Fibroblast of lung (primary cell): ENCODE measurements around the gene PALLD. TPM values are rescaled to one million over a fixed set of nuclear protein-coding genes. Genes with fewer than 3 reads are reported as not detected.

Experiments used
- DNase-seq, 2 donors: peaks; one replicate each; pipeline versions ENCODE4 v3.0.0 to v3.0.0-alpha.2; 2010; ENCODE audit warnings: low read depth in 2 of 2
- H2AFZ ChIP-seq: 2 replicates; pipeline ENCODE4 v1.5.1; 2012; ENCODE audit warnings: low read length, control low read depth, inconsistent platforms
- H3K27ac ChIP-seq: 2 replicates; pipeline ENCODE4 v1.5.1; 2011; ENCODE audit warnings: low read length, control low read depth; ENCODE audit not compliant: insufficient read depth
- H3K27me3 ChIP-seq: 2 replicates; pipeline ENCODE4 v1.5.1; 2011; ENCODE audit warnings: mild to moderate bottlenecking, low read length; ENCODE audit not compliant: control insufficient read depth, insufficient read depth
- H3K36me3 ChIP-seq: 2 replicates; pipeline ENCODE4 v1.5.1; 2011; ENCODE audit warnings: low read length; ENCODE audit not compliant: control insufficient read depth, insufficient read depth
- H3K4me1 ChIP-seq: 2 replicates; pipeline ENCODE4 v1.5.1; 2011; ENCODE audit warnings: low read length; ENCODE audit not compliant: control insufficient read depth, insufficient read depth; ENCODE audit errors: extremely low read depth
- H3K4me2 ChIP-seq: 2 replicates; pipeline ENCODE4 v1.5.1; 2011; ENCODE audit warnings: low read length, control low read depth; ENCODE audit not compliant: insufficient read depth; ENCODE audit errors: extremely low read depth
- H3K4me3 ChIP-seq, 4 experiments: fragments of 200-600 bp in 1 of 4; sonication (generic) in 1 of 4; replicated peaks in 1 of 4; 2 replicates each; pipeline ENCODE4 v1.5.1; 2011 to 2016; ENCODE audit warnings: low read length in 4 of 4, low read depth in 3 of 4, mild to moderate bottlenecking in 3 of 4, control low read depth in 2 of 4, inconsistent platforms in 1 of 4, mixed read lengths in 1 of 4; ENCODE audit not compliant: insufficient read depth in 1 of 4; ENCODE audit errors: control extremely low read depth in 1 of 4
- H3K79me2 ChIP-seq: 2 replicates; pipeline ENCODE4 v1.5.1; 2012; ENCODE audit warnings: mild to moderate bottlenecking, low read length, inconsistent platforms; ENCODE audit not compliant: control insufficient read depth, insufficient read depth
- H3K9ac ChIP-seq: 2 replicates; pipeline ENCODE4 v1.5.1; 2011; ENCODE audit warnings: mild to moderate bottlenecking, low read length, control low read depth; ENCODE audit not compliant: insufficient read depth
- H3K9me3 ChIP-seq: 2 replicates; pipeline ENCODE4 v1.5.1; 2012; ENCODE audit warnings: low read depth, low read length; ENCODE audit not compliant: control insufficient read depth, insufficient read depth
- H4K20me1 ChIP-seq: 2 replicates; pipeline ENCODE4 v1.5.1; 2011; ENCODE audit warnings: low read length; ENCODE audit not compliant: control insufficient read depth, insufficient read depth; ENCODE audit errors: extremely low read depth
- CTCF ChIP-seq, 2 donors: IDR thresholded peaks in 1 of 2; conservative IDR thresholded peaks in 1 of 2; 1 replicate in 1 of 2; 2 replicates in 1 of 2; pipeline ENCODE4 v1.5.1; 2011 to 2012; ENCODE audit warnings: low read length in 2 of 2, control low read depth in 1 of 2, inconsistent platforms in 1 of 2, low read depth in 1 of 2, mild to moderate bottlenecking in 1 of 2
- EZH2 ChIP-seq: IDR thresholded peaks from 2 replicates; pipeline ENCODE4 v1.5.1; 2012; ENCODE audit warnings: low read length, control low read depth, mild to moderate bottlenecking; ENCODE audit errors: missing control alignments
- polyA plus RNA-seq, 2 donors: library from polyadenylated mRNA; depleted of rRNA in 1 of 2; stranded (reverse) in 1 of 2; unstranded in 1 of 2; fragments of >200 nt; gene quantifications; 2 replicates each; pipeline ENCODE4 v1.2.1, GENCODE V29; 2011 to 2012; ENCODE audit warnings: missing spikeins in 1 of 2
- total RNA-seq: library from RNA; depleted of rRNA; stranded (reverse); fragments of >200 nt; gene quantifications from 2 replicates; pipeline ENCODE4 v1.2.1, GENCODE V29; 2014

Gene PALLD
- total and polyA plus RNA-seq, 2 donors (not counting 1 experiment from before 2014, with no cell fraction given) = 200 to 205 TPM

- H3K9me3 ChIP-seq = no peaks in the 10 kb centered on the region
- no peak for TF ChIP-seq EZH2
- TF ChIP-seq CTCF (conservative IDR thresholded peaks at IDR 0.05 in 1 of 2, IDR thresholded peaks at IDR 0.05 in 1 of 2; ENCODE audit: low read depth in 1 of 2, low read length in 2 of 2) = no peak
- H3K79me2 ChIP-seq = no peaks in the 10 kb centered on the region
- H4K20me1 ChIP-seq = no peaks in the 10 kb centered on the region
- DNase-seq = peak; percentile 53 to 83
- peaks cover 9% of the 10 kb centered on the region for H3K4me1 ChIP-seq
- no peak overlapping the region for H3K4me3 ChIP-seq
- H3K36me3 ChIP-seq = peaks cover 11% of the 10 kb centered on the region
- H3K4me2 ChIP-seq = no peak overlapping the region
- H3K9ac ChIP-seq = no peak overlapping the region
- no peaks in the 10 kb centered on the region for H3K27me3 ChIP-seq
- no peak overlapping the region for H3K27ac ChIP-seq
- no peak overlapping the region for H2AFZ ChIP-seq
These were observed 411.2 kb downstream of the PALLD start for GRCh38 chr4:168908093-168908492.

- TF ChIP-seq CTCF (conservative IDR thresholded peaks at IDR 0.05 in 1 of 2, IDR thresholded peaks at IDR 0.05 in 1 of 2; ENCODE audit: low read depth in 1 of 2, low read length in 2 of 2) (no peak), EZH2 (no peak)
- H3K9ac ChIP-seq = peak overlapping the region; percentile 20
- peak in 1 of 2 donors; percentile 37 for DNase-seq
- H2AFZ ChIP-seq = no peak overlapping the region
- H3K79me2 ChIP-seq = no peaks in the 10 kb centered on the region
- H3K9me3 ChIP-seq = no peaks in the 10 kb centered on the region
- H4K20me1 ChIP-seq = no peaks in the 10 kb centered on the region
- H3K27ac ChIP-seq = no peak overlapping the region
- H3K36me3 ChIP-seq = peaks cover 8% of the 10 kb centered on the region
- H3K4me3 ChIP-seq = no peak overlapping the region
- peaks cover 9% of the 10 kb centered on the region for H3K4me1 ChIP-seq
- H3K4me2 ChIP-seq = no peak overlapping the region
- no peaks in the 10 kb centered on the region for H3K27me3 ChIP-seq
These were observed 412.0 kb downstream of the PALLD start for GRCh38 chr4:168908851-168909273.

- no peak for DNase-seq
- no peak overlapping the region for H3K4me2 ChIP-seq
- no peaks in the 10 kb centered on the region for H4K20me1 ChIP-seq
- H3K4me1 ChIP-seq = peaks cover under 1% of the 10 kb centered on the region
- no peak overlapping the region for H3K9ac ChIP-seq
- no peaks in the 10 kb centered on the region for H3K27me3 ChIP-seq
- no peak overlapping the region for H3K4me3 ChIP-seq
- no peaks in the 10 kb centered on the region for H3K79me2 ChIP-seq
- no peak overlapping the region for H2AFZ ChIP-seq
- TF ChIP-seq EZH2 (no peak), CTCF (conservative IDR thresholded peaks at IDR 0.05 in 1 of 2, IDR thresholded peaks at IDR 0.05 in 1 of 2; ENCODE audit: low read depth in 1 of 2, low read length in 2 of 2) (no peak)
- H3K27ac ChIP-seq = no peak overlapping the region
- H3K9me3 ChIP-seq = no peaks in the 10 kb centered on the region
- H3K36me3 ChIP-seq = peaks cover 9% of the 10 kb centered on the region
These were observed 417.2 kb downstream of the PALLD start for GRCh38 chr4:168914095-168914494.
